ENCODE results near the gene SUSD1. TPM values are rescaled to one million over a fixed set of nuclear protein-coding genes. Genes with fewer than 3 reads are reported as not detected.
A peak's percentile ranks its signal among the peaks of the same experiment; 100 is the strongest.

The SUSD1 gene
- total and polyA plus RNA-seq, 5 donors, result 4.5 to 13.3 (median 8.7) TPM

- Histone ChIP-seq H3K4me3 (ENCODE audit: low read length) (no peak overlapping the region), H3K27me3 (ENCODE audit: control insufficient read depth, insufficient read depth) (no peaks in the 10 kb centered on the region), H3K9me3 (ENCODE audit: control insufficient read depth, low read length) (no peaks in the 10 kb centered on the region), H3K4me1 (ENCODE audit: control insufficient read depth, insufficient read depth, low read length) (peaks cover 6% of the 10 kb centered on the region), H3K27ac (ENCODE audit: low read length) (peak overlapping the region; percentile 61)
- ATAC-seq (peak; percentile 29 to 58), DNase-seq (no peak)
- intact Hi-C loops (cut with DNase I), result loop anchor here in 1 of 4 donors (10.0 kb wide), 1 partner anchor 95 kb away; no protein-coding TSS in a partner anchor
- 44% methylated on average over 4 of the region's 4 CpGs for WGBS
Measured at GRCh38 chr9:112049811-112050516, 125.1 kb downstream of the SUSD1 start.

GRCh38 chr9:112048924-112049691, 126.0 kb downstream of the SUSD1 start:
- H3K4me3 ChIP-seq (ENCODE audit: low read length), result no peak overlapping the region
- DNase-seq (no peak), ATAC-seq (peak; percentile 53 to 80)
- intact Hi-C loops (cut with DNase I), result no loop called here
- 43% methylated on average over 11 of the region's 11 CpGs for WGBS
- no peaks in the 10 kb centered on the region for H3K27me3 ChIP-seq (ENCODE audit: control insufficient read depth, insufficient read depth)
- H3K4me1 ChIP-seq (ENCODE audit: control insufficient read depth, insufficient read depth, low read length), result peaks cover 6% of the 10 kb centered on the region
- H3K9me3 ChIP-seq (ENCODE audit: control insufficient read depth, low read length), result no peaks in the 10 kb centered on the region
- H3K27ac ChIP-seq (ENCODE audit: low read length), result no peak overlapping the region

- intact Hi-C loops (cut with DNase I), result no loop called here
- ATAC-seq (no peak), DNase-seq (no peak)
- H3K9me3 ChIP-seq (ENCODE audit: control insufficient read depth, low read length), result no peaks in the 10 kb centered on the region
- no peak overlapping the region for H3K4me3 ChIP-seq (ENCODE audit: low read length)
- H3K27ac ChIP-seq (ENCODE audit: low read length), result no peak overlapping the region
- H3K4me1 ChIP-seq (ENCODE audit: control insufficient read depth, insufficient read depth, low read length), result peaks cover 6% of the 10 kb centered on the region
- no peaks in the 10 kb centered on the region for H3K27me3 ChIP-seq (ENCODE audit: control insufficient read depth, insufficient read depth)
Measured at GRCh38 chr9:112047538-112048066, 127.5 kb downstream of the SUSD1 start.

GRCh38 chr9:112046181-112046580, 128.9 kb downstream of the SUSD1 start:
- Histone ChIP-seq H3K27me3 (ENCODE audit: control insufficient read depth, insufficient read depth) (no peaks in the 10 kb centered on the region), H3K9me3 (ENCODE audit: control insufficient read depth, low read length) (no peaks in the 10 kb centered on the region), H3K4me3 (ENCODE audit: low read length) (no peak overlapping the region), H3K4me1 (ENCODE audit: control insufficient read depth, insufficient read depth, low read length) (peaks cover 10% of the 10 kb centered on the region), H3K27ac (ENCODE audit: low read length) (no peak overlapping the region)
- ATAC-seq (no peak), DNase-seq (no peak)
- intact Hi-C loops (cut with DNase I), result no loop called here

- WGBS, result 90% methylated on average over 4 of the region's 4 CpGs
- intact Hi-C loops (cut with DNase I), result no loop called here
- ATAC-seq, result no peak
Measured at GRCh38 chr9:112044881-112045280, 130.2 kb downstream of the SUSD1 start.

GRCh38 chr9:112044186-112044585, 130.9 kb downstream of the SUSD1 start:
- Histone ChIP-seq H3K27me3 (ENCODE audit: control insufficient read depth, insufficient read depth) (no peaks in the 10 kb centered on the region), H3K9me3 (ENCODE audit: control insufficient read depth, low read length) (no peaks in the 10 kb centered on the region), H3K4me1 (ENCODE audit: control insufficient read depth, insufficient read depth, low read length) (peaks cover 5% of the 10 kb centered on the region), H3K4me3 (ENCODE audit: low read length) (no peak overlapping the region), H3K27ac (ENCODE audit: low read length) (no peak overlapping the region)
- intact Hi-C loops (cut with DNase I), result no loop called here
- DNase-seq (no peak), ATAC-seq (no peak)

More at GRCh38 chr9:112044881-112045280, 130.2 kb downstream of the SUSD1 start:
- H3K27me3 ChIP-seq (ENCODE audit: control insufficient read depth, insufficient read depth), result no peaks in the 10 kb centered on the region
- no peaks in the 10 kb centered on the region for H3K9me3 ChIP-seq (ENCODE audit: control insufficient read depth, low read length)
- DNase-seq, result no peak
- peaks cover 5% of the 10 kb centered on the region for H3K4me1 ChIP-seq (ENCODE audit: control insufficient read depth, insufficient read depth, low read length)
- H3K4me3 ChIP-seq (ENCODE audit: low read length), result no peak overlapping the region
- no peak overlapping the region for H3K27ac ChIP-seq (ENCODE audit: low read length)

GRCh38 chr9:112043423-112043822, 131.7 kb downstream of the SUSD1 start:
- H3K27ac ChIP-seq (ENCODE audit: low read length), result no peak overlapping the region
- no peak for ATAC-seq
- WGBS, result 79% methylated on average over 1 of the region's 1 CpG

GRCh38 chr9:112042769-112043168, 132.3 kb downstream of the SUSD1 start:
- H3K27ac ChIP-seq (ENCODE audit: low read length), result no peak overlapping the region
- no peaks in the 10 kb centered on the region for H3K27me3 ChIP-seq (ENCODE audit: control insufficient read depth, insufficient read depth)
- H3K9me3 ChIP-seq (ENCODE audit: control insufficient read depth, low read length), result no peaks in the 10 kb centered on the region
- intact Hi-C loops (cut with DNase I), result no loop called here
- peaks cover 5% of the 10 kb centered on the region for H3K4me1 ChIP-seq (ENCODE audit: control insufficient read depth, insufficient read depth, low read length)
- no peak overlapping the region for H3K4me3 ChIP-seq (ENCODE audit: low read length)
- 92% methylated on average over 5 of the region's 5 CpGs for WGBS
- ATAC-seq, result no peak
- DNase-seq, result no peak

More at GRCh38 chr9:112043423-112043822, 131.7 kb downstream of the SUSD1 start:
- H3K27me3 ChIP-seq (ENCODE audit: control insufficient read depth, insufficient read depth), result no peaks in the 10 kb centered on the region
- H3K4me3 ChIP-seq (ENCODE audit: low read length), result no peak overlapping the region
- no peak for DNase-seq
- peaks cover 5% of the 10 kb centered on the region for H3K4me1 ChIP-seq (ENCODE audit: control insufficient read depth, insufficient read depth, low read length)
- intact Hi-C loops (cut with DNase I), result no loop called here
- no peaks in the 10 kb centered on the region for H3K9me3 ChIP-seq (ENCODE audit: control insufficient read depth, low read length)

- no peak for ATAC-seq
- no peaks in the 10 kb centered on the region for H3K9me3 ChIP-seq (ENCODE audit: control insufficient read depth, low read length)
- H3K27ac ChIP-seq (ENCODE audit: low read length), result no peak overlapping the region
- WGBS, result 81% methylated on average over 3 of the region's 3 CpGs
- H3K27me3 ChIP-seq (ENCODE audit: control insufficient read depth, insufficient read depth), result no peaks in the 10 kb centered on the region
- no peak overlapping the region for H3K4me3 ChIP-seq (ENCODE audit: low read length)
- peaks cover 5% of the 10 kb centered on the region for H3K4me1 ChIP-seq (ENCODE audit: control insufficient read depth, insufficient read depth, low read length)
- no peak for DNase-seq
- intact Hi-C loops (cut with DNase I), result no loop called here
Measured at GRCh38 chr9:112042244-112042638, 132.9 kb downstream of the SUSD1 start.

GRCh38 chr9:112041536-112042243, 133.4 kb downstream of the SUSD1 start:
- WGBS, result 61% methylated on average over 8 of the region's 8 CpGs
- Histone ChIP-seq H3K4me1 (ENCODE audit: control insufficient read depth, insufficient read depth, low read length) (peaks cover 5% of the 10 kb centered on the region), H3K27ac (ENCODE audit: low read length) (no peak overlapping the region), H3K9me3 (ENCODE audit: control insufficient read depth, low read length) (no peaks in the 10 kb centered on the region), H3K4me3 (ENCODE audit: low read length) (no peak overlapping the region), H3K27me3 (ENCODE audit: control insufficient read depth, insufficient read depth) (no peaks in the 10 kb centered on the region)
- DNase-seq (peak in 1 of 3 donors; percentile 33), ATAC-seq (peak in 1 of 2 donors; percentile 74)
- intact Hi-C loops (cut with DNase I), result no loop called here

- intact Hi-C loops (cut with DNase I), result no loop called here
- WGBS, result 96% methylated on average over 4 of the region's 4 CpGs
- Histone ChIP-seq H3K9me3 (ENCODE audit: control insufficient read depth, low read length) (no peaks in the 10 kb centered on the region), H3K27ac (ENCODE audit: low read length) (no peak overlapping the region), H3K4me1 (ENCODE audit: control insufficient read depth, insufficient read depth, low read length) (peaks cover 5% of the 10 kb centered on the region), H3K4me3 (ENCODE audit: low read length) (no peak overlapping the region), H3K27me3 (ENCODE audit: control insufficient read depth, insufficient read depth) (no peaks in the 10 kb centered on the region)
- DNase-seq (no peak), ATAC-seq (peak in 1 of 2 donors; percentile 18)
Measured at GRCh38 chr9:112041199-112041535, 133.9 kb downstream of the SUSD1 start.

Data from right cardiac atrium (tissue), 5 donors.